ENCODE results near the gene C10orf120. TPM values are rescaled to one million over a fixed set of nuclear protein-coding genes. Genes with fewer than 3 reads are reported as not detected.

The C10orf120 gene
- total and polyA plus RNA-seq, 9 of the 15 experiments (the other 6 are each of a cell fraction or from before 2014, with no cell fraction given), result not detected

- in situ Hi-C loops (cut with MboI), result no loop called here
Observed at GRCh38 chr10:122673731-122674130, 25.9 kb downstream of the C10orf120 start.

GRCh38 chr10:122673269-122673668, 26.4 kb downstream of the C10orf120 start:
- ATAC-seq (no peak), DNase-seq (ENCODE audit: extremely low read depth in 1 of 4, low spot score in 3 of 4) (no peak), FAIRE-seq (no peak)
- H3K27me3 ChIP-seq (ENCODE audit: control insufficient read depth in 2 of 2, insufficient read depth in 2 of 2, low read length in 2 of 2), result peaks cover 0 to 4% of the 10 kb centered on the region in 2 experiments; a peak in 1 of 5 replicates
- no peak overlapping the region for H2AFZ ChIP-seq (ENCODE audit: low read depth, low read length)
- in situ Hi-C loops (cut with MboI) (no loop called here), intact Hi-C loops (cut with micrococcal nuclease) (no loop called here)
- no peak overlapping the region for H3K9ac ChIP-seq (ENCODE audit: insufficient read depth in 1 of 2, low read depth in 2 of 2, low read length in 2 of 2)
- no peaks in the 10 kb centered on the region for H3K9me1 ChIP-seq (ENCODE audit: control insufficient read depth, insufficient read depth, low read length)
- no peaks in the 10 kb centered on the region for H4K20me1 ChIP-seq (replicated peaks; ENCODE audit: control insufficient read depth, insufficient read depth, low read length)
- POLR2A ChIA-PET, result interaction anchor here (0.7 kb wide), 1 partner anchor 19 kb away, joined by 4 read pairs; no protein-coding TSS in a partner anchor
- BruUV-seq (replicated peaks), result no TSS peak
- no peak overlapping the region for H3K27ac ChIP-seq (ENCODE audit: extremely low read depth, low read depth, low read length)
- WGBS (ENCODE audit: insufficient coverage, low coverage, missing lambda C conversion rate), result 0% methylated on average over 3 of the region's 6 CpGs
- H3K4me2 ChIP-seq (ENCODE audit: insufficient read depth, low read length), result no peak overlapping the region
- H3K4me3 ChIP-seq, result no peak overlapping the region
- no peaks in the 10 kb centered on the region for H3K36me3 ChIP-seq (ENCODE audit: control insufficient read depth, insufficient read depth, low read length)
- no peaks in the 10 kb centered on the region for H3K9me3 ChIP-seq (replicated peaks; ENCODE audit: control insufficient read depth, insufficient read depth, low read depth, low read length)
- CTCF ChIA-PET (ENCODE audit: low intra/inter-chr PET ratio), result no interaction called here
- H3K79me2 ChIP-seq (ENCODE audit: control insufficient read depth, insufficient read depth, low read length), result no peaks in the 10 kb centered on the region
- H3K4me1 ChIP-seq (replicated peaks in 1 of 2; ENCODE audit: control insufficient read depth in 2 of 2, insufficient read depth in 2 of 2, low read length in 2 of 2), result no peaks in the 10 kb centered on the region
- TF ChIP-seq RBM22 (IDR thresholded peaks at IDR 0.05; ENCODE audit: low read depth, low read length, poor library complexity, severe bottlenecking), result no peak
- no peak for TF ChIP-seq CGGBP1 (CRISPR knock-in tag; IDR thresholded peaks at IDR 0.05)
- TF ChIP-seq E2F3 (CRISPR knock-in tag; IDR thresholded peaks at IDR 0.05), result no peak
- TF ChIP-seq EWSR1 (IDR thresholded peaks at IDR 0.05; ENCODE audit: borderline replicate concordance, low read depth, partially characterized antibody), result no peak
- no peak for TF ChIP-seq SAP30 (IDR thresholded peaks at IDR 0.05; ENCODE audit: borderline replicate concordance, insufficient read depth, low read depth, low read length, poor library complexity, severe bottlenecking)
- no peak for TF ChIP-seq TCF7 (IDR thresholded peaks at IDR 0.05; ENCODE audit: borderline replicate concordance)
- no peak for TF ChIP-seq HDGF (IDR thresholded peaks at IDR 0.05)
- TF ChIP-seq ATF2 (CRISPR knock-in tag; IDR thresholded peaks at IDR 0.05), result no peak
- no peak for TF ChIP-seq ZFP36 (IDR thresholded peaks at IDR 0.05; ENCODE audit: low read depth, low read length, partially characterized antibody)
- TF ChIP-seq KDM1A (IDR thresholded peaks at IDR 0.05), result no peak
- TF ChIP-seq ZNF75A (CRISPR knock-in tag; IDR thresholded peaks at IDR 0.05), result no peak
- TF ChIP-seq SNAPC5 (CRISPR knock-in tag; IDR thresholded peaks at IDR 0.05), result no peak

More at GRCh38 chr10:122673731-122674130, 25.9 kb downstream of the C10orf120 start:
- POLR2A ChIA-PET, result interaction anchor here (0.7 kb wide), 2 partner anchors 18 to 1801 kb away, joined by 3 to 4 read pairs; no protein-coding TSS in a partner anchor
- FAIRE-seq, result no peak
- Histone ChIP-seq H3K79me2 (ENCODE audit: control insufficient read depth, insufficient read depth, low read length) (no peaks in the 10 kb centered on the region), H3K9me3 (replicated peaks; ENCODE audit: control insufficient read depth, insufficient read depth, low read depth, low read length) (no peaks in the 10 kb centered on the region), H3K9me1 (ENCODE audit: control insufficient read depth, insufficient read depth, low read length) (no peaks in the 10 kb centered on the region), H3K36me3 (ENCODE audit: control insufficient read depth, insufficient read depth, low read length) (no peaks in the 10 kb centered on the region), H3K9ac (ENCODE audit: insufficient read depth in 1 of 2, low read depth in 2 of 2, low read length in 2 of 2) (no peak overlapping the region), H3K4me1 (replicated peaks in 1 of 2; ENCODE audit: control insufficient read depth in 2 of 2, insufficient read depth in 2 of 2, low read length in 2 of 2) (no peaks in the 10 kb centered on the region), H2AFZ (ENCODE audit: low read depth, low read length) (no peak overlapping the region), H3K27me3 (ENCODE audit: control insufficient read depth in 2 of 2, insufficient read depth in 2 of 2, low read length in 2 of 2) (peaks cover 0 to 4% of the 10 kb centered on the region in 2 experiments; a peak in 1 of 5 replicates), H3K27ac (ENCODE audit: extremely low read depth, low read depth, low read length) (no peak overlapping the region), H3K4me2 (ENCODE audit: insufficient read depth, low read length) (no peak overlapping the region), H3K4me3 (no peak overlapping the region), H4K20me1 (replicated peaks; ENCODE audit: control insufficient read depth, insufficient read depth, low read length) (no peaks in the 10 kb centered on the region)
- DNase-seq (ENCODE audit: extremely low read depth in 1 of 4, low spot score in 3 of 4), result no peak
- CTCF ChIA-PET (ENCODE audit: low intra/inter-chr PET ratio), result no interaction called here
- TF ChIP-seq ATF3 (IDR thresholded peaks at IDR 0.05) (no peak), ATF3 (CRISPR knock-in tag; conservative IDR thresholded peaks at IDR 0.05) (no peak)
- no peak for ATAC-seq
- 0% methylated on average over 5 of the region's 5 CpGs for WGBS (ENCODE audit: insufficient coverage, low coverage, missing lambda C conversion rate)
- BruUV-seq (replicated peaks), result no TSS peak
- intact Hi-C loops (cut with micrococcal nuclease), result no loop called here
